B cell (primary cell): Measurements from ENCODE around the gene MED25. TPM values are rescaled to one million over a fixed set of nuclear protein-coding genes. Genes with fewer than 3 reads are reported as not detected.

Experiments
- ATAC-seq: fragments of 200-7000 bp; cut with Tn5 transposase; one replicate; pipeline ENCODE4 v1.10.0; 2021; ENCODE audit warnings: low read depth, mild to moderate bottlenecking, moderate number of reproducible peaks, moderate library complexity
- CTCF ChIA-PET: fragments of 350-600 bp; sonication (Branson Sonifier 250); formaldehyde crosslinking; loops from one replicate; lab custom pipeline; 2021; ENCODE audit warnings: antibody characterized with exemption, inconsistent platforms; lab: Charles Lee
- POLR2A ChIA-PET: fragments of 350-600 bp; sonication (Branson Sonifier 250); formaldehyde crosslinking; loops from one replicate; lab custom pipeline; 2021; ENCODE audit warnings: antibody characterized with exemption; lab: Charles Lee
- DNase-seq: peaks from one replicate; pipeline ENCODE4 v3.0.0; 2013
- H2AFZ ChIP-seq: 2 replicates; pipeline ENCODE4 v1.6.1; 2012; ENCODE audit warnings: mild to moderate bottlenecking, low read depth, low read length; ENCODE audit not compliant: insufficient read depth, poor library complexity, severe bottlenecking
- H3K27ac ChIP-seq, 2 donors: 1 replicate in 1 of 2; 2 replicates in 1 of 2; pipeline ENCODE4 v1.5.1; 2012 to 2013; ENCODE audit warnings: low read length in 2 of 2, mild to moderate bottlenecking in 2 of 2, moderate library complexity in 1 of 2
- H3K27me3 ChIP-seq, 4 experiments: fragments of 200-600 bp in 1 of 4; sonication (generic) in 1 of 4; replicated peaks in 1 of 4; 1 replicate in 2 of 4; 2 replicates in 2 of 4; pipeline versions ENCODE4 v1.6.1 to v1.7.0; 2013 to 2016; ENCODE audit warnings: low read length in 3 of 4, mild to moderate bottlenecking in 2 of 4, mixed read lengths in 1 of 4, moderate library complexity in 1 of 4; ENCODE audit not compliant: insufficient read depth in 4 of 4, control insufficient read depth in 3 of 4; ENCODE audit errors: control extremely low read depth in 1 of 4
- H3K36me3 ChIP-seq, 2 experiments: replicated peaks in 1 of 2; 1 replicate in 1 of 2; 2 replicates in 1 of 2; pipeline versions ENCODE4 v1.6.1 to v1.7.1; 2013; ENCODE audit warnings: low read length in 1 of 2; ENCODE audit not compliant: insufficient read depth in 2 of 2, control insufficient read depth in 1 of 2; ENCODE audit errors: control extremely low read depth in 1 of 2, extremely low read depth in 1 of 2
- H3K4me1 ChIP-seq, 2 donors: fragments of 200-600 bp in 1 of 2; sonication (generic) in 1 of 2; 1 replicate in 1 of 2; 2 replicates in 1 of 2; pipeline versions ENCODE4 v1.5.1 to v1.6.1; 2013 to 2017; ENCODE audit warnings: low read length in 2 of 2; ENCODE audit not compliant: control insufficient read depth in 2 of 2, insufficient read depth in 2 of 2
- H3K4me2 ChIP-seq: replicated peaks from 2 replicates; pipeline ENCODE3; 2012; ENCODE audit warnings: mild to moderate bottlenecking, low read depth, low read length; ENCODE audit not compliant: poor library complexity, severe bottlenecking
- H3K4me3 ChIP-seq, 5 experiments: fragments of 200-600 bp in 1 of 5; sonication (generic) in 1 of 5; 1 replicate in 3 of 5; 2 replicates in 2 of 5; pipeline versions ENCODE4 v1.5.1 to v1.7.0; 2011 to 2016; ENCODE audit warnings: low read length in 4 of 5, mild to moderate bottlenecking in 4 of 5, low read depth in 2 of 5, control low read depth in 1 of 5, moderate library complexity in 1 of 5; ENCODE audit not compliant: insufficient read depth in 1 of 5; ENCODE audit errors: control extremely low read depth in 1 of 5, extremely low read depth in 1 of 5
- H3K79me2 ChIP-seq: fragments of 200-600 bp; sonication (generic); one replicate; pipeline ENCODE4 v1.6.0; 2016; ENCODE audit warnings: low read length; ENCODE audit not compliant: control insufficient read depth, insufficient read depth
- H3K9ac ChIP-seq: fragments of 200-600 bp; sonication (generic); 2 replicates; pipeline ENCODE4 v1.6.1; 2017; ENCODE audit warnings: mild to moderate bottlenecking, low read length, moderate library complexity
- H3K9me3 ChIP-seq, 3 donors: one replicate each; pipeline versions ENCODE4 v1.6.1 to v1.7.1; 2013; ENCODE audit warnings: low read length in 2 of 3; ENCODE audit not compliant: control insufficient read depth in 2 of 3, insufficient read depth in 1 of 3; ENCODE audit errors: control extremely low read depth in 1 of 3
- H4K20me1 ChIP-seq: 2 replicates; pipeline ENCODE4 v1.6.0; 2012; ENCODE audit warnings: mild to moderate bottlenecking, low read length; ENCODE audit not compliant: insufficient read depth, control insufficient read depth, poor library complexity, severe bottlenecking
- H3K27ac Mint-ChIP-seq: one replicate; pipeline ENCODE4 v1.8.0; 2021; ENCODE audit warnings: mixed read lengths
- H3K27me3 Mint-ChIP-seq: one replicate; pipeline ENCODE4 v1.8.0; 2021; ENCODE audit warnings: mixed read lengths
- H3K4me1 Mint-ChIP-seq: one replicate; pipeline ENCODE4 v1.8.0; 2021; ENCODE audit warnings: mixed read lengths
- H3K4me3 Mint-ChIP-seq: one replicate; pipeline ENCODE4 v1.8.0; 2021; ENCODE audit warnings: mixed read lengths
- H3K9me3 Mint-ChIP-seq: one replicate; pipeline ENCODE4 v1.8.0; 2022; ENCODE audit warnings: mixed read lengths; ENCODE audit not compliant: insufficient read depth
- EZH2 ChIP-seq: IDR thresholded peaks from 2 replicates; pipeline ENCODE4 v1.6.1; 2012; ENCODE audit warnings: borderline replicate concordance, low read depth, mild to moderate bottlenecking, moderate library complexity, low read length; ENCODE audit not compliant: insufficient read depth, poor library complexity, severe bottlenecking
- WGBS: methylation state at CpG from one replicate; pipeline ENCODE4 v1.1.5; 2013; ENCODE audit warnings: missing lambda C conversion rate; ENCODE audit not compliant: insufficient coverage; 5-methylcytosine and 5-hydroxymethylcytosine counted together
- intact Hi-C: fragments of 100-400 bp; cut with micrococcal nuclease; formaldehyde crosslinking; loops from one replicate; pipeline ENCODE4 v1.10.0; 2022
- polyA plus RNA-seq: library from polyadenylated mRNA; depleted of rRNA; stranded (reverse); fragments of >200 nt; gene quantifications from 2 replicates; pipeline ENCODE4 v1.2.3, GENCODE V29; 2012
- total RNA-seq, 2 donors: library from RNA; stranded (reverse); fragments of 120-200 nt in 1 of 2; gene quantifications; 1 replicate in 1 of 2; 2 replicates in 1 of 2; pipeline versions ENCODE4 v1.2.3 to v1.2.4, GENCODE V29; 2013 to 2022
- TF ChIP-seq, protein P1 (sequence below): fragments of 200-600 bp; IDR thresholded peaks from one replicate; pipeline ENCODE4 v1.8.0; 2022; ENCODE audit warnings: antibody characterized with exemption, mild to moderate bottlenecking

MED25 gene
- total and polyA plus RNA-seq, 2 donors (not counting 1 experiment from before 2014, with no cell fraction given): 93.0 to 126 TPM

DNA sequence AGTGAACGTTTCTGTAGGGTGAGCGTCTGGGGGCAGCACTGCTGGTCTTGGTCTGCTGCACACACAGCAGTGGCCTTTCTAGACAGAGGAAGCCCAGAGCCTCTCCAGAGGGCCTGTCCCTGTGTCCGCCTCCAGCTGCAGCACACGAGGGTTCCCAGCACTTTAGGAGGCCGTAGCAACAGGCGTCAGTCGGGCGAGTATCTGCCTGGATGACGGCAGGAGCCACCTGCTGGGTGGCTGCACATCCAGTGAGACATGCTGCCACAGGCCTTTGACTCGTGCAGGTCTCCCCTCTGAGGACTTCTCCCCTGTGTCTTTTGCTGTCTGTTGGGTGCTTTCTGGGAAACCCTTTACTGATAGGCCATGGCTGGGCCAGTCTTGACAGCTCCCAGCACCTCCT is 29.2 kb upstream of the MED25 start:
- Histone ChIP-seq H3K9me3 (peaks cover 0 to 3% (median 0%) of the 10 kb centered on the region in 3 donors), H3K27me3 (no peaks in the 10 kb centered on the region), H4K20me1 (peaks cover 7% of the 10 kb centered on the region), H3K4me1 (no peaks in the 10 kb centered on the region), H3K4me2 (no peak overlapping the region), H3K27ac (no peak overlapping the region), H3K79me2 (peaks cover 26% of the 10 kb centered on the region), H3K9ac (no peak overlapping the region), H3K36me3 (peaks cover 1 to 55% of the 10 kb centered on the region in 2 experiments), H3K4me3 (no peak overlapping the region), H2AFZ (no peak overlapping the region)
- no peak overlapping the region for H3K4me3 Mint-ChIP-seq
- no peak for TF ChIP-seq EZH2
- TF ChIP-seq, protein P1, sequence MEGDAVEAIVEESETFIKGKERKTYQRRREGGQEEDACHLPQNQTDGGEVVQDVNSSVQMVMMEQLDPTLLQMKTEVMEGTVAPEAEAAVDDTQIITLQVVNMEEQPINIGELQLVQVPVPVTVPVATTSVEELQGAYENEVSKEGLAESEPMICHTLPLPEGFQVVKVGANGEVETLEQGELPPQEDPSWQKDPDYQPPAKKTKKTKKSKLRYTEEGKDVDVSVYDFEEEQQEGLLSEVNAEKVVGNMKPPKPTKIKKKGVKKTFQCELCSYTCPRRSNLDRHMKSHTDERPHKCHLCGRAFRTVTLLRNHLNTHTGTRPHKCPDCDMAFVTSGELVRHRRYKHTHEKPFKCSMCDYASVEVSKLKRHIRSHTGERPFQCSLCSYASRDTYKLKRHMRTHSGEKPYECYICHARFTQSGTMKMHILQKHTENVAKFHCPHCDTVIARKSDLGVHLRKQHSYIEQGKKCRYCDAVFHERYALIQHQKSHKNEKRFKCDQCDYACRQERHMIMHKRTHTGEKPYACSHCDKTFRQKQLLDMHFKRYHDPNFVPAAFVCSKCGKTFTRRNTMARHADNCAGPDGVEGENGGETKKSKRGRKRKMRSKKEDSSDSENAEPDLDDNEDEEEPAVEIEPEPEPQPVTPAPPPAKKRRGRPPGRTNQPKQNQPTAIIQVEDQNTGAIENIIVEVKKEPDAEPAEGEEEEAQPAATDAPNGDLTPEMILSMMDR: no peak
- H3K27me3 Mint-ChIP-seq: no peaks in the 10 kb centered on the region
- no peaks in the 10 kb centered on the region for H3K9me3 Mint-ChIP-seq
- DNase-seq: no peak
- no peak overlapping the region for H3K27ac Mint-ChIP-seq
- ChIA-PET CTCF (no interaction called here), POLR2A (no interaction called here)
- no peaks in the 10 kb centered on the region for H3K4me1 Mint-ChIP-seq
- WGBS: 94% methylated on average over 10 of the region's 10 CpGs
- intact Hi-C loops: no loop called here
- no peak for ATAC-seq

DNA sequence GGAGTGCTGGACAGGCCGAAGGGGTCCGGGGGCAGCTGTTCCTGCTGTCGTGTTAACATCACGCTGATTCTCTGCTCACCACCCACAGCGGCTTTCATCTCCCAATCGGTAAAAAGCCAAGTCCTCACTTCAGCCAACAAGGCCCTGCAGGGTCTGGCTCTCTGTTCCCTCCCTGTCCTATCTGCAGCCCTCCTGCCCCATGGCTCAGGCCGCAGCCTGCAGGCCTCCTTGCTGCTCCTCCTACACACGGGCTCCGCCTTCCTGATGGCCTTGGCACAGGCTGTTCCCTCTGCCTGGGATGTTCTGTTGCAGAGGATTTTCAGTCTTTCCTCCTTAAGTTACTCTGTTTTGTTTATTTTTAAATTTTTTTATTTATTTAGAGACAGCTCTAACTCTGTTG is 27.2 kb upstream of the MED25 start:
- no peaks in the 10 kb centered on the region for H3K9me3 Mint-ChIP-seq
- ChIA-PET CTCF (interaction anchor here (0.6 kb wide), 1 partner anchor 77 kb away, joined by 3 read pairs; the partner anchor contains the start of gene PNKP), POLR2A (no interaction called here)
- no peak for DNase-seq
- 97% methylated on average over 7 of the region's 9 CpGs for WGBS
- Histone ChIP-seq H4K20me1 (peaks cover 7% of the 10 kb centered on the region), H2AFZ (no peak overlapping the region), H3K4me2 (no peak overlapping the region), H3K9ac (no peak overlapping the region), H3K4me1 (no peaks in the 10 kb centered on the region), H3K27ac (no peak overlapping the region), H3K27me3 (no peaks in the 10 kb centered on the region), H3K4me3 (no peak overlapping the region), H3K79me2 (peaks cover 17% of the 10 kb centered on the region), H3K9me3 (peaks cover 0 to 3% (median 0%) of the 10 kb centered on the region in 3 donors), H3K36me3 (peaks cover 1 to 63% of the 10 kb centered on the region in 2 experiments)
- no peaks in the 10 kb centered on the region for H3K27me3 Mint-ChIP-seq
- ATAC-seq: no peak
- intact Hi-C loops: no loop called here
- no peak for TF ChIP-seq EZH2
- TF ChIP-seq, protein P1: no peak
- no peak overlapping the region for H3K27ac Mint-ChIP-seq
- H3K4me3 Mint-ChIP-seq: no peak overlapping the region
- H3K4me1 Mint-ChIP-seq: no peaks in the 10 kb centered on the region
